AG04450 (cell line): ENCODE data around the gene ACLY. TPM values are rescaled to one million over a fixed set of nuclear protein-coding genes. Genes with fewer than 3 reads are reported as not detected.

Experiments used
- CTCF ChIA-PET: fragments of 300-600, 350-600 bp; formaldehyde crosslinking; extraction: SDS; loops from one replicate; lab custom pipeline; 2022; ENCODE audit warnings: antibody characterized with exemption, inconsistent platforms; lab: Charles Lee
- POLR2A ChIA-PET: fragments of 350-600 bp; formaldehyde crosslinking; extraction: SDS; loops from one replicate; lab custom pipeline; 2021; ENCODE audit warnings: antibody characterized with exemption, inconsistent platforms; lab: Yijun Ruan, JAX
- DNase-seq: peaks from one replicate; pipeline ENCODE4 v3.0.0-alpha.2; 2011; ENCODE audit warnings: low read depth, low spot score
- H3K27ac ChIP-seq: one replicate; pipeline ENCODE4 v1.5.1; 2012; ENCODE audit warnings: low read depth, low read length, control low read depth
- H3K27me3 ChIP-seq: one replicate; pipeline ENCODE4 v1.6.0; 2012; ENCODE audit warnings: low read length; ENCODE audit not compliant: control insufficient read depth, insufficient read depth
- H3K4me3 ChIP-seq: 2 replicates; pipeline ENCODE4 v1.5.1; 2011; ENCODE audit warnings: mild to moderate bottlenecking, low read depth, low read length, control low read depth
- H3K9me3 ChIP-seq: 2 replicates; pipeline ENCODE4 v1.5.1; 2012; ENCODE audit warnings: low read length; ENCODE audit not compliant: control insufficient read depth, insufficient read depth
- polyA plus RNA-seq: library from polyadenylated mRNA; depleted of rRNA; stranded (reverse); fragments of >200 nt; gene quantifications from 2 replicates; pipeline ENCODE4 v1.2.3, GENCODE V29; 2011
- TF ChIP-seq, protein P1 (sequence below): IDR thresholded peaks from 2 replicates; pipeline ENCODE4 v1.5.1; 2011; ENCODE audit warnings: low read depth, low read length, control low read depth, inconsistent platforms

Gene ACLY
- polyA plus RNA-seq, 1 experiment = 161 TPM

DNA sequence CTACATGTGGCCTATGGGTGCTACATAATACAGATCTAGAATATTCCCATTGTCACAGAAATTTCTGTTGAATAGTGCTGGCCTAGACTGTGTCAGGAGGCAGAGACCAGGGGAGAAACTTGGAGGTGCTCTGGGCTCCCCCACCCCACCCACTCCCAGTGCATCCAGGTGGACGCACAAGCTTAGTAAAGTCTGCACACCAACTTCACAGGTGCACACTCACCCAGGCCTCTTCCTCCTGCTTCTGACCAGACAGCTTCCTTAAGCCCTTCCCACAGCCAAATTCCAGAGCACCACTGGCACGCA, 40.2 kb upstream of the ACLY start:
- no peaks in the 10 kb centered on the region for H3K9me3 ChIP-seq
- H3K27ac ChIP-seq = no peak overlapping the region
- DNase-seq = no peak
- POLR2A ChIA-PET = interaction anchor here (0.7 kb wide), 1 partner anchor 20 kb away, joined by 4 read pairs; no protein-coding TSS in a partner anchor
- TF ChIP-seq, protein P1, sequence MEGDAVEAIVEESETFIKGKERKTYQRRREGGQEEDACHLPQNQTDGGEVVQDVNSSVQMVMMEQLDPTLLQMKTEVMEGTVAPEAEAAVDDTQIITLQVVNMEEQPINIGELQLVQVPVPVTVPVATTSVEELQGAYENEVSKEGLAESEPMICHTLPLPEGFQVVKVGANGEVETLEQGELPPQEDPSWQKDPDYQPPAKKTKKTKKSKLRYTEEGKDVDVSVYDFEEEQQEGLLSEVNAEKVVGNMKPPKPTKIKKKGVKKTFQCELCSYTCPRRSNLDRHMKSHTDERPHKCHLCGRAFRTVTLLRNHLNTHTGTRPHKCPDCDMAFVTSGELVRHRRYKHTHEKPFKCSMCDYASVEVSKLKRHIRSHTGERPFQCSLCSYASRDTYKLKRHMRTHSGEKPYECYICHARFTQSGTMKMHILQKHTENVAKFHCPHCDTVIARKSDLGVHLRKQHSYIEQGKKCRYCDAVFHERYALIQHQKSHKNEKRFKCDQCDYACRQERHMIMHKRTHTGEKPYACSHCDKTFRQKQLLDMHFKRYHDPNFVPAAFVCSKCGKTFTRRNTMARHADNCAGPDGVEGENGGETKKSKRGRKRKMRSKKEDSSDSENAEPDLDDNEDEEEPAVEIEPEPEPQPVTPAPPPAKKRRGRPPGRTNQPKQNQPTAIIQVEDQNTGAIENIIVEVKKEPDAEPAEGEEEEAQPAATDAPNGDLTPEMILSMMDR = no peak
- CTCF ChIA-PET = interaction anchor here (0.5 to 1.8 kb wide), 9 partner anchors 8 to 221 kb away, joined by 3 to 9 read pairs (median 3); partner anchors contain the start of gene ODAD4
- H3K27me3 ChIP-seq = peaks cover 2% of the 10 kb centered on the region
- no peak overlapping the region for H3K4me3 ChIP-seq

DNA sequence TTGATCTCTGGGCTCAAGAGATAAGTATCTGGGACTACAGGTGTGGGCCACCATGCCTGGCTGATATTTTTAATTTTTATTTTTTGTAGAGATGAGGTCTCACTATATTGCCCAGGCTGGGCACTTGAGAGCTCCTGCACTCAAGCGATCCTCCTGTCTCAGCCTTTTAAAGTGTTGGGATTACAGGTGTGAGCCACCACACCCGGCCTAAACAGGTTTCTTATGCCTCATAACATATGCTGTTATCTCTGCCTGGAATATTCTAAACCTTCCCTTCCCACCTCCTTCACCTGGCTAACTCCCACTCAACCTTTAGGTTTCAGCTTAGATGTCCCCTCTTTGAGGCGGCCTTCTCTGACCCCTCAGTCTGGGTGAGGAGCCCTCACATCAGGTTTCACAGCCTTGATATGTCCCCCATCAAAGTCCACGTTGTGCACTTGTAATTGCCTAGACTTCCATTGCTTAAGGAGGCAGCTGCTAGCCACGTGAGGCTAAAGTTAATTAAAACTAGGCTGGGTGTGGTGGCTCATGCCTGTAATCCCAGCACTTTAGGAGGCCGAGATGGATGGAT, 39.2 kb upstream of the ACLY start:
- Histone ChIP-seq H3K9me3 (no peaks in the 10 kb centered on the region), H3K4me3 (no peak overlapping the region), H3K27ac (no peak overlapping the region), H3K27me3 (peaks cover 2% of the 10 kb centered on the region)
- ChIA-PET CTCF (interaction anchor here (1.0 kb wide), 2 partner anchors 9 to 28 kb away, joined by 3 to 5 read pairs; partner anchors contain the start of genes CNP and ODAD4), POLR2A (no interaction called here)
- TF ChIP-seq, protein P1 = no peak
- DNase-seq = no peak

DNA sequence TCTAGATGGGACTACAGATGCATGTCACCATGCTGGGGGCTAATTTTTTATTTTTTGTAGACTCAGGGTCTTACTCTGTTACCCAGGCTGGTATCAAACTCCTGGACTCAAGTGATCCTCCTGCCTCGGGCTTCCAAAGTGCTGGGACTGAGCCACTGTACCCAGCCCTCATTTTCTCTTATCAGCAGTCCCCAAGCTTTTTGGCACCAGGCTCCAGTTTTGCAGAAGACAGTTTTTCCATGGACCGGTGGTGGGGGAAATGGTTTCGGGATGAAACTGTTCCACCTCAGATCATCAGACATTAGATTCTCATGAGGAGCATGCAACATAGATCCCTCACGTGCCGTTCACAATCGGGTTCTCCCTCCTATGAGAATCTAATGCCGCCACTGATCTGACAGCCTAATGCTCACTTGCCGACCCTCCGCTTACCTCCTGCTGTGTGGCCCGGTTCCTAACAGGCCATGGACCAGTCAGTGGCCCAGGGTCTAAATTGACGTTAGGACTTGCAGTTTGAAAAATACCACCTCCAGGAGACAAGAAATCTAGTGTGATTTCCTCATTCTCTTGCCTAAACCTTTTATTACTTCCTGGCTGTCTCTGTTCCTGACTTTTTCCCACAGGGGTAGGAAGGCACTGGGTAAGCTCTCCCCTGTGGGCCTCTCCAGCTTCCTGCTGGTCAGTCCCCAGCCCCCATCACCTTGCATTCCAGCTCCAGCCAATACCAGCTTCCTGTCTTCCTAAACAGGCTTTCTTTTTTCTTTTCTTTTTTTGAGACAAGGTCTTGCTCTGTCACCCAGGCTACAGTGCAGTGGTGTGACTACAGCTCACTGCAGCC, 38.5 kb upstream of the ACLY start:
- ChIA-PET CTCF (interaction anchor here (0.5 to 1.0 kb wide), 4 partner anchors 9 to 194 kb away, joined by 3 to 5 read pairs (median 3); partner anchors contain the start of genes CNP, NKIRAS2 and ODAD4), POLR2A (interaction anchor here (0.6 kb wide), 1 partner anchor 9 kb away, joined by 5 read pairs; no protein-coding TSS in a partner anchor)
- TF ChIP-seq, protein P1 = no peak
- DNase-seq = no peak
- no peaks in the 10 kb centered on the region for H3K9me3 ChIP-seq
- H3K27me3 ChIP-seq = peaks cover 2% of the 10 kb centered on the region
- no peak overlapping the region for H3K27ac ChIP-seq
- no peak overlapping the region for H3K4me3 ChIP-seq

DNA sequence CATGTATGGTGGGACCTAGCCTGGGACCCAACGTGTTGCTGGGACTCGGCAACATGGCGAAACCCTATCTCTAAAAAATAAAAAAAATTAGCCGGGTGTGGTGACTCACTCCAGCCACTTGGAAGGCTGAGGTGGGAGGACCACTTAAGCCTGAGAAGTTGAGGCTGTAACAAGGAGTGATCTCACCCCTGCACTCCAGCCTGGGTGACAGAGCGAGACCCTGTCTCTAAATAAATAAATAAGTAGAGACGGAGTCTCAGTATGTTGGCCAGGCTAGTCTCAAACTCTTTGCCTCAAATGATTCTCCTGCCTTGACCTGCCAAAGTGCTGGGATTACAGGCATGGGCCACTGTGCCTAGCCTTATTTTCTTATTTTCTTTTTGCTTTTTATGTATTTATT, 37.8 kb upstream of the ACLY start:
- TF ChIP-seq, protein P1 = no peak
- Histone ChIP-seq H3K4me3 (no peak overlapping the region), H3K27me3 (peaks cover 1% of the 10 kb centered on the region), H3K9me3 (no peaks in the 10 kb centered on the region), H3K27ac (no peak overlapping the region)
- ChIA-PET POLR2A (interaction anchor here (0.6 kb wide), 1 partner anchor 10 kb away, joined by 5 read pairs; no protein-coding TSS in a partner anchor), CTCF (no interaction called here)
- no peak for DNase-seq
